Activated CD8-positive, alpha-beta memory T cell treated with anti-CD3 and anti-CD28 coated beads, Interleukin-2, amount 10 ng/mL, durations not matched to agents 7 days and 5 days (primary cell): ENCODE data around the gene TRAPPC2L. TPM values are rescaled to one million over a fixed set of nuclear protein-coding genes. Genes with fewer than 3 reads are reported as not detected.

Source experiments
- ATAC-seq: fragments of 150-1000 bp; cut with Tn5 transposase; one replicate; pipeline ENCODE4 v1.10.0; 2021; ENCODE audit warnings: moderate library complexity
- CTCF ChIA-PET: fragments of 350-600 bp; sonication (Branson Sonifier 250); formaldehyde crosslinking; loops from one replicate; lab custom pipeline; 2021; ENCODE audit warnings: antibody characterized with exemption; lab: Charles Lee
- DNase-seq: peaks from one replicate; pipeline ENCODE4 v3.0.0-alpha.2; 2020
- H3K27ac Mint-ChIP-seq: one replicate; pipeline ENCODE4 v1.8.0; 2021; ENCODE audit warnings: mild to moderate bottlenecking, mixed read lengths
- H3K27me3 Mint-ChIP-seq: one replicate; pipeline ENCODE4 v1.8.0; 2021; ENCODE audit warnings: mixed read lengths
- H3K36me3 Mint-ChIP-seq: one replicate; pipeline ENCODE4 v1.8.0; 2021; ENCODE audit warnings: mild to moderate bottlenecking, mixed read lengths
- H3K4me1 Mint-ChIP-seq: one replicate; pipeline ENCODE4 v1.8.0; 2021; ENCODE audit warnings: mixed read lengths
- H3K4me3 Mint-ChIP-seq: one replicate; pipeline ENCODE4 v1.8.0; 2021; ENCODE audit warnings: mild to moderate bottlenecking, moderate library complexity, mixed read lengths
- H3K9me3 Mint-ChIP-seq: one replicate; pipeline ENCODE4 v1.8.0; 2022; ENCODE audit warnings: low read depth, mixed read lengths
- total RNA-seq, 2 experiments: library from RNA; stranded (reverse); gene quantifications; one replicate each; pipeline ENCODE4 v1.2.3, GENCODE V29; 2021

Gene TRAPPC2L
- total RNA-seq, 2 experiments from 2014 or later: 49.2 to 51.3 TPM

DNA sequence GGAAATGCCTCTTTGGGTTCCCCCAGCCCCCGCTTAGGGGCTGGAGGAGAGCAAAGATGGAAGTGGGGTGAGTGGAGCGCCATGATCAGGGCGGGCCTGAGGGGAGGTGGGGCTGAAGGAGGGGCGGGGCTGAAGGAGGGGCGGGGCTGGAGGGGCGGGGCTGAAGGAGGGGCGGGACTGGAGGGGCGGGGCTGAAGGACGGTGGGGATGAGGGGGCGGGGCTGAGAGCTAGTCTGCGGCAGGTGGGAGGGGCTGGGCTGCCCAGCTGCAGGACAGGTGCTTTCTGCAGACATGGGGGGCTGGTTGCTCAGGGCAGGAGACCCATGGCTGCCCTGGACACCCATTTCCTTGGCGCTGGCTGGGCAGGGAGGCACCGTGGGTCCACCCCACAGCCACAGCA is 48.6 kb downstream of the TRAPPC2L start:
- DNase-seq: no peak
- H3K36me3 Mint-ChIP-seq: no peaks in the 10 kb centered on the region

DNA sequence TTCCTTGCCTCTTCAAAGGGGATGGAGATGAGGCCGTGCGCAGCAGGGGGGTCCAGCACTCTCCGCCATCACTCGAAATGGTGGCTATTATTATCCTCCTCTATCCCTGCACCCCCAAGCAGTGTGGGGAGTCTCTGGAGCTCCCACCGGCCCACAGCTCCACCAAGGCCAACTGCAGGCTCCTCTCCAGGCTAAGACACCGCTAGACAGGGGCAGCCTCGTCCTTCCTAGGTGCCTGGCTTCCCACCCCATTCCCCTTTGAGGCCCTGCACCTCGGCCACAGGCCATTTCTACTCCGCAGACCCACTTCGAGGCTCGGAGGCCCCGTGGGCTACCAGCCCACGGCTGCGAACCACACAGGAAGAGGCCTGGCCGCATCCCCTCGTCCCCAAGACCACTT is 49.1 kb downstream of the TRAPPC2L start:
- H3K4me1 Mint-ChIP-seq: no peaks in the 10 kb centered on the region
- H3K27ac Mint-ChIP-seq: no peak overlapping the region
- no peaks in the 10 kb centered on the region for H3K36me3 Mint-ChIP-seq
- DNase-seq (no peak), ATAC-seq (no peak)
- no peak overlapping the region for H3K4me3 Mint-ChIP-seq
- CTCF ChIA-PET: no interaction called here
- H3K27me3 Mint-ChIP-seq: no peaks in the 10 kb centered on the region
- H3K9me3 Mint-ChIP-seq: no peaks in the 10 kb centered on the region

More for the DNA sequence above, 48.6 kb downstream of the TRAPPC2L start:
- no peak overlapping the region for H3K4me3 Mint-ChIP-seq
- no peaks in the 10 kb centered on the region for H3K9me3 Mint-ChIP-seq
- no peak overlapping the region for H3K27ac Mint-ChIP-seq
- no peak for ATAC-seq
- H3K4me1 Mint-ChIP-seq: no peaks in the 10 kb centered on the region
- CTCF ChIA-PET: no interaction called here
- no peaks in the 10 kb centered on the region for H3K27me3 Mint-ChIP-seq

DNA sequence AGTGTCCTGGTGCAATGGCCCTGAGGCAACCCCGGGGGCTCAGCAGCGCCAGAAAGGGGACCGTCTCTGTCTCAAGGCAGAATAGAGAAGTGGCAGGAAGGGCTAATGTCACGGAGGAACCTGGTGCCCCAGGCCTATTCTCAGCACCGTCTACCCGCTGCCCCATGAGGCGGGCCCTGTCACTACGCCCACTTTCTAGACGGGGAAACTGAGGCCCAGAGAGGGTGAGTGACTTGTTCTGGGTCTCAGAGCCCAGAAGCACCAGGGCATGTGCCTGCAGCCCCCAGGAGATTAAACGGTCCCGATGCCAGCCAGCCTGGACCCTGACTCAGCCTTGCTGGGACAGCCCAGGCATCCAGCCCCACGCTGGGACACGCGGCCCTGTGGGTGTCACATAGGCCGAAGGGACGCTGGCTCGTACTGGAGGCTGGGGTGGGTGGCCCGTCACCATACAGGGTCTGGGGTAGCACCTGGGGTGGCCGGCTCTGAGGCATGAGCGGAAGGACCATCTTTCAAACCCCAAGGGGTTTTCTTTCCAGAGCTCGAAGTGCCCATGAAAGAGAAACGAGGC is 49.7 kb downstream of the TRAPPC2L start:
- no peak for DNase-seq

DNA sequence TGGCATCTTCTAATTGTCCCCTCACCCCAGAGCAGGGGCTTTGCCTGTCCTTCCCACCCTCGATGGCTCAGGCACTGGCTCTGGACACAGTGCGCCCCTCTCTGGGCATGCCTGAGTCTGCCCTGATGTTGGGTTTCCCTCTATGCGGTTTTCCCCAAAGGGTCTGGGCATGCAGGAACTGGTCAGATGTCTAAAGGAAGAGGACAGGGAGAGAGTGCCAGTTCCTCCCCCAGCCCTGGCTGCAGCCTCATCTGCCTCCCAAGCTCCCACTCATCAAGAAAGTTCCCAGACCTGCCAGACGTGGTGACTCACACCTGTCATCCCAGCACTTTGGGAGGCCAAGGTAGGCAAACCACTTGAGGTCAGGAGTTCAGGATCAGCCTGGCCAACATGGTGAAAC is 50.8 kb downstream of the TRAPPC2L start:
- H3K4me1 Mint-ChIP-seq: no peaks in the 10 kb centered on the region

More for the DNA sequence above, 49.7 kb downstream of the TRAPPC2L start:
- H3K27ac Mint-ChIP-seq: no peak overlapping the region
- H3K4me3 Mint-ChIP-seq: no peak overlapping the region
- no peak for ATAC-seq
- CTCF ChIA-PET: no interaction called here
- H3K4me1 Mint-ChIP-seq: no peaks in the 10 kb centered on the region
- no peaks in the 10 kb centered on the region for H3K9me3 Mint-ChIP-seq
- H3K36me3 Mint-ChIP-seq: no peaks in the 10 kb centered on the region
- no peaks in the 10 kb centered on the region for H3K27me3 Mint-ChIP-seq

DNA sequence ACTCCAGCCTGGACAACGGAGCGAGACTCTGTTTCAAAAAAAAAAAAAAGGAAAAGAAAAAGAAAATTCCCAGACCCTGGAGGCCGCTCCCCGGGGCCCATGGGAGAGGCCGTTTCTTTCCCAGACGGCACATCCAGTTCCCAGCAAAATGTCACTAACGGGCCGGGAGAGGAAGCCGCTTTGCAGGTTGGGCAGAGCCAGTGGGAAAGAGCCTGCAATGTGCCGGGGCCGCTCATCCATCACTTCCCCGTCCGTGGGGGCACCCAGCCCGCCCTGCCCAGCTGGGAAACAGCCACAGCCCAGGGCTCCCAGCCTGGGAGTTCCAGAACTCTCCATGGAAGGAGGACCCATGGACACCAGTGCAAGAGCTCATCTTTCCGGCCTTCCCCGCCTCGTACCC is 51.4 kb downstream of the TRAPPC2L start:
- Mint-ChIP-seq H3K27me3 (no peaks in the 10 kb centered on the region), H3K9me3 (no peaks in the 10 kb centered on the region), H3K4me3 (no peak overlapping the region), H3K36me3 (no peaks in the 10 kb centered on the region), H3K4me1 (no peaks in the 10 kb centered on the region), H3K27ac (no peak overlapping the region)
- CTCF ChIA-PET: no interaction called here
- ATAC-seq: no peak
- DNase-seq: no peak

More for the DNA sequence above, 50.8 kb downstream of the TRAPPC2L start:
- Mint-ChIP-seq H3K36me3 (no peaks in the 10 kb centered on the region), H3K4me3 (no peak overlapping the region), H3K9me3 (no peaks in the 10 kb centered on the region), H3K27me3 (no peaks in the 10 kb centered on the region), H3K27ac (no peak overlapping the region)
- CTCF ChIA-PET: no interaction called here
- ATAC-seq: no peak
- no peak for DNase-seq

DNA sequence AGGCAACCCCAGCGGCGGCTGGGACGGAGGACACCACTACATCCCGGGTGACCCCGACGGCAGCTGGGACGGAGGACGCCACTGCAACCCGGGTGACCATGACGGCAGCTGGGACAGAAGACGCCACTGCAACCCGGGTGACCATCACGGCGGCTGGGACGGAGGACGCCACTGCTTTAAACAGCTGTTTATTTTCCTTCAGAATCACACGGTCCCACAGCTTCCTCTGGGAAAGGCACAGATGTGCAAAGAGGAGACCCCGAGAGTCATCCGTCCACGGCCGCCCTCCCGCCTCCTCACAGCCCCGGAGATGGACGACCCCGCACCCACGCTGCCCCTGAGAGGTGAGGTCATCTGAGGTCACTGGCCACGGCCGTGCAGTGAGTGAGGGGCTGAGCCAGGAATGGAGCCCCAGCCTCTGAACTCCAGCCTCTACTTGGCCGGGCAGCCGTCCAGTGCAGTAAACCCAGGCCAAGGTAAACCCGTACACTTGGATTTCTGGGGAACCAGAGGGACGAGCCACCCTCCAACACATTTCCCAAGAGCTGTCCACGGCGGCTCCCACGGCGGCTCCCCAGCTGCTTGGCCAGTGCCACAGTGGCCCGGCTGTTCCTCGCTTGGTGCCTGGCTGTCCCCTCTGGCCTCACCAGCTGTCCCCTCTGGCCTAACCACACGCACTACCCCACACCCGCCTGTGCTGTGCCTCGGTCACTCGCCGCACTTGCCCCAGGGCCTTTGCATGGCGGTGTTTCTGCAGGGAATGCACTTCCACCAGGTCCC is 52.7 kb downstream of the TRAPPC2L start:
- H3K27me3 Mint-ChIP-seq: no peaks in the 10 kb centered on the region
- CTCF ChIA-PET: no interaction called here
- H3K36me3 Mint-ChIP-seq: no peaks in the 10 kb centered on the region
- DNase-seq (no peak), ATAC-seq (no peak)
- no peak overlapping the region for H3K27ac Mint-ChIP-seq
- H3K9me3 Mint-ChIP-seq: no peaks in the 10 kb centered on the region
- H3K4me3 Mint-ChIP-seq: no peak overlapping the region
- no peaks in the 10 kb centered on the region for H3K4me1 Mint-ChIP-seq

DNA sequence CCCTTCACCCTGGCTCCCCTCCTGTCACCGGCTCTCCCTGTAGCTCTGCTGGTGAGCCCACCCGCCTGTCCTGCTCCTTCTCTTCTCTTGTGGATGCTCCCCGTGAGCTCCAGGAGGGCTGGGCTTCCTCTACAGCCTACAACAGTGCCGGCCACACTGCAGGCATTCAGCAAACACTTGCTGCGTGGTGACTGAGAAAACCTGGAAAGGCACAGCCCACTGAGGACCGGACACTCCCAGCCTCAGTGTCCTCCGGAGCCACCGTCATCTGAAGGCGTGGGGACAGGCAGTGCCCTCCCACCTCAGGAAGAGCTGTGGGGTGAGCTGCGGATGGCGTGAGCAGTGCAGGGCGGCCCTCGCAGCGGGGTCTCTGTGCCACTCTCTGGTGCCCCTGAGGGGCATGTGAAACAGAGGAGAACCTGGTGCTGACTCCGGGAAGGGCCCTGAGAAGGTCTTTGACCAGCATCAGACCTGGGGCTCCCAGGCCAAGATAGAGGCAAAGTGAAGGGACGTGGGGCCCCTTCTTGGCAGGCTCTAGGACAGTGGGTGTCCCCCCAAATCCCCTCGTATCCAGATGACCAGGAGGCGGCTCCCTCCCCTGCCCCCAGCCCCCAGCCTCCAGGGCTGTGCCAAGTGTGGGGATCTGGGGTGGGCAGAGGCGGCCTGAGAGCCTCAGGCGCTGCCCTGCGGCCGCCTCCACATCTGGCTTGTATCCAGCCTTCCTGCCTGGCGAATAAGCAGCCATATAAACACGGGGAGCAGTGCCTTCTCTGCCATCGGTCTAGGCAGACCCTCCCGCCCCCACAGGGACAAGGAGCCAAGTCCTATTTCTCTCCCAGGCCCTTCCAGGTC is 53.6 kb downstream of the TRAPPC2L start:
- DNase-seq: no peak
- no peak overlapping the region for H3K4me3 Mint-ChIP-seq
- H3K36me3 Mint-ChIP-seq: no peaks in the 10 kb centered on the region
- no peaks in the 10 kb centered on the region for H3K4me1 Mint-ChIP-seq
- no peak for ATAC-seq
- H3K27ac Mint-ChIP-seq: no peak overlapping the region
- H3K27me3 Mint-ChIP-seq: no peaks in the 10 kb centered on the region
- H3K9me3 Mint-ChIP-seq: no peaks in the 10 kb centered on the region
- CTCF ChIA-PET: no interaction called here

DNA sequence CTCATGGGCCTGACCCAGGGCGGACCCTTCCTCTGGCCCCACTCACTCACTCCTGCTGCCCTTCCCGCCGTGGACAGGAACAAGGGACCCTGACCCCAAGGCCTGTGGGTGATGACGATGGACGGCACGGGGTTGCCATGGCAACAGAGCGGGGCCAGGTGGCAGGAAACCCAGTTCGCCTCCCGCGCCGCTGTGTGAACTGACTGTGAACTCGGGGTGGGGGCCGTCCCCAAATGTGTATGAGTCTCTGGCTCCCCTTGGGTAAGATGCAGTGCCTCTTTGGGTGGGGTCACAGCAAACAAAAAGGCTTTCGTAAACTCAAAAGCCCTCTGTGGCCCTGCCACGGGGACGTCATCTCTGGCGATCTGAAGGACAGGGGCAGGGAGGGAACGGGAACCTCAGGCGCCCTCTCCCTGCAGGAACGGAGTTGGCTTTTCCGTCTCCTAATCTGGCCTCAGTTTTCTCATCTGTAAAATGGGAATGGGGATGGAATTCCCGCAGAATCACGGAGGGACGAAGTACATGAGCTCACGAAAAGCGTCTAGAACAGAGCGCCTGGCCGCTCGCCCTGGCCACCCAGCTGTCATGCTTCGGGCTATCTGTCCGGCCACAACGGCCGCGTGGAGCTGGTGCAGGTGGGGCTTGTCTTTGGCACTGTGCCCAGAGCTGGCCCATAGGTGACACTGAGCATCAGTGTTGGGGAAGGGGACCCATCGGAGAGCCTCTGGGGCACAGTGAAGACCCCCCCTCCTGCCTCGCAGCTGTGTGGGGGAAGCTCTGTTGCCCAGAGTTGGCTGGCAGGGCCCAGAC is 54.4 kb downstream of the TRAPPC2L start:
- Mint-ChIP-seq H3K4me3 (no peak overlapping the region), H3K27me3 (no peaks in the 10 kb centered on the region)
- CTCF ChIA-PET: no interaction called here

DNA sequence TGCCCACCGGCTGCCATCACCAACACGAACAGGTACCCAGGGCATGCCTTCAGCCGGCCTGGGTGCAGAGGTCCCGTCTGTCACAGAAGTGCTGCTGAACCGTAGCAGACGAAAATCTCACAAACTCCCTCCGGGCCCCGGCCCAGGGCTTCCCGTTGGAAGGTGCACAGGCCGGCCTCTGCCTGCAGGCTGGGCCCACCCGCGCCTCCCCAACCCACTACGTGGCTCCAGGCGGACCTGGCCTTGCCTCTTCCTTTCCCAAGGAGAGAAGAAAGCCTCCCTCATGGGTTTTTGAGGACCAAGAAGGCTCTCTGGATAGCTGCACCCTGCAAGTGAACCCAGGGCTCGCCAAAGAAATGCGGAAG is 55.0 kb downstream of the TRAPPC2L start:
- no peak for DNase-seq
- CTCF ChIA-PET: no interaction called here
- H3K4me3 Mint-ChIP-seq: no peak overlapping the region
- peaks cover 4% of the 10 kb centered on the region for H3K9me3 Mint-ChIP-seq
- H3K36me3 Mint-ChIP-seq: no peaks in the 10 kb centered on the region
- H3K27ac Mint-ChIP-seq: no peak overlapping the region
- no peak for ATAC-seq
- H3K4me1 Mint-ChIP-seq: no peaks in the 10 kb centered on the region
- no peaks in the 10 kb centered on the region for H3K27me3 Mint-ChIP-seq

More for the DNA sequence above, 54.4 kb downstream of the TRAPPC2L start:
- DNase-seq (no peak), ATAC-seq (no peak)
- H3K36me3 Mint-ChIP-seq: no peaks in the 10 kb centered on the region
- no peaks in the 10 kb centered on the region for H3K4me1 Mint-ChIP-seq
- H3K9me3 Mint-ChIP-seq: peaks cover 4% of the 10 kb centered on the region
- H3K27ac Mint-ChIP-seq: no peak overlapping the region

Other genes with a start within 250 kb of the TRAPPC2L start
- gene IL17C, start 218.6 kb upstream of the TRAPPC2L start, total RNA-seq: under 1 TPM in 1 of 2 experiments, not detected in 1; 0.29 TPM
- 100 to 1,000 TPM; 461 to 494 TPM for gene CYBA, start 206.1 kb upstream of the TRAPPC2L start, total RNA-seq
- 100 to 1,000 TPM; 112 to 134 TPM for gene MVD, start 194.0 kb upstream of the TRAPPC2L start, total RNA-seq
- 10 to 100 TPM in 1 of 2 experiments, 1 to 10 TPM in 1; 5.6 to 14.1 TPM for gene SNAI3, start 170.6 kb upstream of the TRAPPC2L start, total RNA-seq
- 100 to 1,000 TPM; 124 to 174 TPM for gene RNF166, start 150.7 kb upstream of the TRAPPC2L start, total RNA-seq
- gene CTU2, start 150.6 kb upstream of the TRAPPC2L start, total RNA-seq: 10 to 100 TPM; 31.1 to 40.0 TPM
- 100 to 1,000 TPM; 269 to 347 TPM for gene PIEZO1, start 71.9 kb upstream of the TRAPPC2L start, total RNA-seq
- 100 to 1,000 TPM; 124 to 191 TPM for gene CDT1, start 53.3 kb upstream of the TRAPPC2L start, total RNA-seq
- gene APRT, start 45.2 kb upstream of the TRAPPC2L start, total RNA-seq: 100 to 1,000 TPM; 127 to 148 TPM
- gene GALNS, start 180 bp upstream of the TRAPPC2L start, total RNA-seq: 10 to 100 TPM; 30.8 to 38.8 TPM
- gene PABPN1L, start 9.5 kb downstream of the TRAPPC2L start, total RNA-seq: not detected
- under 1 TPM in 1 of 2 experiments, not detected in 1; 0.21 TPM for gene CBFA2T3, start 120.1 kb downstream of the TRAPPC2L start, total RNA-seq
- gene ACSF3, start 236.7 kb downstream of the TRAPPC2L start, total RNA-seq: 10 to 100 TPM; 43.6 to 56.7 TPM